ENCODE results near the gene KLK11.
"Not testable (repeated sequence)": the region's sequence is repeated elsewhere in the genome, so short reads cannot be mapped to it uniquely, and the experiment has no call there.

The KLK11 gene

DNA sequence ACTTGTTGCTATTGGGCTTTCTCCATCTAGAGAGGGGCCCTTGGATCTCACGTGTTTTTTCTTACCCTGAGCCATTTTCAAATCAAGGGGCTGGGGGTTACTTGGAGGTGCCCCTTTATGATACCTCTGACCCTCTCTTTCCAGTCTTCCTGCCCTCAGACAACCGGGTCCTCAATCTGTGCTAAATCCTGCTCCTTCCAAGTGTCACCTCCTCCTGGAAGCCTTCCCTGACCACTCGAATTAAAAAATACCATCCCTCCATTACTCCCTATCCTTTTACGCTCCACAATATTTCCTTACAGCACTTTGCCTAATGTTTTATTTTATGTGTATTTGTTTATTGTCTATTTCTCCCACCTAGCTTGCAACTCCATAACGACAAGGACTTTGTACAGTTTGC, 28.4 kb downstream of the KLK11 start:
- DNase-seq (ENCODE audit: extremely low spot score), result no peak
- TF ChIP-seq, protein P1, sequence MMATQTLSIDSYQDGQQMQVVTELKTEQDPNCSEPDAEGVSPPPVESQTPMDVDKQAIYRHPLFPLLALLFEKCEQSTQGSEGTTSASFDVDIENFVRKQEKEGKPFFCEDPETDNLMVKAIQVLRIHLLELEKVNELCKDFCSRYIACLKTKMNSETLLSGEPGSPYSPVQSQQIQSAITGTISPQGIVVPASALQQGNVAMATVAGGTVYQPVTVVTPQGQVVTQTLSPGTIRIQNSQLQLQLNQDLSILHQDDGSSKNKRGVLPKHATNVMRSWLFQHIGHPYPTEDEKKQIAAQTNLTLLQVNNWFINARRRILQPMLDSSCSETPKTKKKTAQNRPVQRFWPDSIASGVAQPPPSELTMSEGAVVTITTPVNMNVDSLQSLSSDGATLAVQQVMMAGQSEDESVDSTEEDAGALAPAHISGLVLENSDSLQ (IDR thresholded peaks at IDR 0.05), result no peak
- CTCF ChIA-PET, result no interaction called here
- POLR2A ChIA-PET, result no interaction called here

DNA sequence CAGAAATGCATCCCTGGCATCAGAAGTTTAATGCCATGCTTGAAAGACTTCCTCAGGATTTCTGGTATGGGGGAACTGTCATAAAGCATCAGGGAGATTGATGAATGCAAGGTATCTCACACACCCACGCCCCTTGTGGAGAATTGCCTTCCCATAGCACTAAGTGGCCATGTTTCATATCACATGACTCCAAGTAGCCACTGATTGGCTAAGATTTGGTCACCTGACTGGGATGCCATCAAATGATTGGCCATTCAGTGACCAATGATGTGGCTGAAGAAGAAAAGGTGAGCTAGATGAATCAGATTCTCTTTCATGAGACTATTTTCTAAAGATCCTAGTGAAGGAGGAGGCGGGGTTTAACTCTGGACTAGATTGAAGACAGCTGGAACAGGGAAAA, 32.3 kb downstream of the KLK11 start:
- ChIA-PET POLR2A (no interaction called here), CTCF (no interaction called here)
- TF ChIP-seq HDGF (IDR thresholded peaks at IDR 0.05; ENCODE audit: borderline replicate concordance) (no peak), LEF1 (IDR thresholded peaks at IDR 0.05; ENCODE audit: borderline replicate concordance) (no peak), BHLHE40 (IDR thresholded peaks at IDR 0.05; ENCODE audit: borderline replicate concordance) (no peak), L3MBTL2 (conservative IDR thresholded peaks at IDR 0.05) (peak; percentile 64), ZNF384 (IDR thresholded peaks at IDR 0.05) (no peak), NFRKB (IDR thresholded peaks at IDR 0.05) (no peak), FOXM1 (IDR thresholded peaks at IDR 0.05; ENCODE audit: borderline replicate concordance) (no peak), FOXK2 (IDR thresholded peaks at IDR 0.05) (no peak)
- TF ChIP-seq, protein P1 (IDR thresholded peaks at IDR 0.05), result no peak
- DNase-seq (ENCODE audit: extremely low spot score), result peak; percentile 39

DNA sequence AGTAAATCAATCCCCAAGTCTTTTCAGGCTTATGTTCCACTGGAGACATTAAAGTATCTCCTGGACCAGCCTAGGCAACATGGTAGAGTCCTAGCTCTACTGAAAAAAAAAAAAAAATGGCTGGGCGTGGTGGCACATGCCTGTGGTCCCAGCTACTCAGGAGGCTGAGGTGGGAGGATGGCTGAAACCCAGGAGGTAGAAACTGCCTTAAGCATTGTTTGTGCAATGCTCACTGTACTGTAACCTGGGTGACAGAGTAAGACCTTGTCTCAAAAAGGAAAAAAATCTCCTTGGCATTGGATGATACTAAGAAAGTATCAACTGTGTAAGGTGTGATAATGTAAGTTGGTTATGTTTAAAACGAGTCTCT, 33.8 kb downstream of the KLK11 start:
- CTCF ChIA-PET, result no interaction called here
- DNase-seq (ENCODE audit: extremely low spot score), result no peak
- POLR2A ChIA-PET, result no interaction called here
- TF ChIP-seq CTBP1 (IDR thresholded peaks at IDR 0.05; ENCODE audit: borderline replicate concordance), result no peak
- TF ChIP-seq LEF1 (IDR thresholded peaks at IDR 0.05; ENCODE audit: borderline replicate concordance), result no peak
- TF ChIP-seq, protein P1 (IDR thresholded peaks at IDR 0.05), result no peak
- TF ChIP-seq SP1 (IDR thresholded peaks at IDR 0.05), result no peak

DNA sequence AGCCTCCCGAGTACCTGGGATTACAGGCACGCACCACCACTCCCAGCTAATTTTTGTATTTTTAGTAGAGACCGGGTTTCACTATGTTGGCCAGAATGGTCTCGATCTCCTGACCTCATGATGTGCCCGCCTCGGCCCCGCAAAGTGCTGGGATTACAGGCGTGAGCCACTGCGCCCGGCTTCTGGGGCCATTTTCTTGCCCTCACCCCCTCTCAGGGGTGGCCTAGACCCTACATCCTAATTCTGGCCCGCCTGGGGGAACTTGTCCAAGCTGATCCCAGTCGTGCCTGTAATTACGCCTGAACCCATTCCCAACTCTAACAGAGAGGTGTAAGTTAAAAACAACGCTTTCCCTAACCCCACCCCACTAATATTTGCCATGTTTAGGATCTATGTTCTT, 42.0 kb downstream of the KLK11 start:
- CTCF ChIA-PET; POLR2A ChIA-PET; DNase-seq (ENCODE audit: extremely low spot score): not testable (repeated sequence)

DNA sequence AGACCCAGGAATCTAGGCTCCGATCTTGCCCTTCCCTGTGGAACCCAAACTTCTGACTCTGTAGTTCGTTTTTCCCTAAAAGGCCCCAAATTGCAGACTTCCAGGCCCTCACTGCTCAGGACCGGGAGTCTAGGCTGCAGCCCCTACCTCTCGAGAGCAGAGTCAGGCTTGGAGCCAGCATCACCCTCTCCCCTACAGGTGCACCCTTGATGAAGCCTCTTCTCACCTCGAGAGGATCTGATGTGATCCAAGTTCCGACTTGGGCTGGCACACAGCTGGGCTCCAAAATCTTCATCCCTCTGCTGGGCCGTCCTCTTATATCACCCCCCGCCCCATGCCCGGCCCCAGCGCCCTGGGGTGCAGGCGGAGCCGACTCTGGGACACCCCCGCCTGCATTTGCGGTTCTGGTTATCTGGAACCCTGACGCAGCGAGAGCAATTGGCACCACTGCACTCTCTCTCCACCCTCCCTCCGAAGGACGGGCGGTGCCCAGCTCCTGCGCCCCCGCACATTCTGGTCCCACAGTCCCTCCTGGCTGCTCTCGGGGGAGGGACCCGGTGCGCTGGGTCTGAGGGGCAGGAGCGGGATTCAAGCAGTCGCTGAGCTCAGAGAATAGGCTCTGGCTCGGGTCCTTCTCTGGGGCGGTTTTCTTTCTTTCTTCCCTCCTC, 42.7 kb downstream of the KLK11 start, which contains the start of gene KLK7:
TSS of gene KLK7 (minus strand) at position 293 of the 668 bp plus-strand sequence. CDS start 1,518 bp downstream, outside the sequence.
- TF ChIP-seq FOXM1 (IDR thresholded peaks at IDR 0.05; ENCODE audit: borderline replicate concordance) (no peak), LEF1 (IDR thresholded peaks at IDR 0.05; ENCODE audit: borderline replicate concordance) (no peak), FOXA1 (IDR thresholded peaks at IDR 0.05) (no peak), SP1 (IDR thresholded peaks at IDR 0.05) (no peak), ARNT (IDR thresholded peaks at IDR 0.05) (no peak), SUZ12 (IDR thresholded peaks at IDR 0.05) (no peak)
- ChIA-PET CTCF (no interaction called here), POLR2A (no interaction called here)
- no peak for DNase-seq (ENCODE audit: extremely low spot score)

DNA sequence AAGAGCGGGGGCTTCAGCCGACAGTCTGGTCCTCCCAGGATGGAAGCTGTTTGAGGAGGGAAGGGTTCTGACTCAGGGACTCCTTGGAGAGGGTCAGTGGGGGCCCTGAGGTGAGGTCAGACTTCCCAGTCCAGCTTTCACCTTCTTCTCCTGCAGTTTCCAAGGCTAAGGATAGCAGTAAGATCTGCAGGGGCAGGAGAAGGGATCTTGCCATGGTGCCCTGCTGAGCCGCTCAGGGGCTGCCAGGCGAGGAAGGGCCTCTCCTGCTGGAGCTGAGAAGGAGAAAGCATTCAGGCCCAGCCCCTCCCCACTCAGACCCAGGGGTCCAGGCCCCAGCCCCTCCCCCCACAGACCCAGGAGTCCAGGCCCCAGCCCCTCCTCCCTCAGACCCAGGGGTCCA, 44.2 kb downstream of the KLK11 start:
- ChIA-PET POLR2A (no interaction called here), CTCF (interaction anchor here (1.5 kb wide), 1 partner anchor 39 kb away, joined by 3 read pairs; no protein-coding TSS in a partner anchor)
- no peak for DNase-seq (ENCODE audit: extremely low spot score)
- TF ChIP-seq TARDBP (IDR thresholded peaks at IDR 0.05), result no peak
- no peak for TF ChIP-seq FOXA1 (IDR thresholded peaks at IDR 0.05)
- no peak for TF ChIP-seq ARNT (IDR thresholded peaks at IDR 0.05)
- no peak for TF ChIP-seq LEF1 (IDR thresholded peaks at IDR 0.05; ENCODE audit: borderline replicate concordance)
- no peak for TF ChIP-seq CTBP1 (IDR thresholded peaks at IDR 0.05; ENCODE audit: borderline replicate concordance)
- TF ChIP-seq, protein P1 (IDR thresholded peaks at IDR 0.05), result no peak
- TF ChIP-seq SP1 (IDR thresholded peaks at IDR 0.05), result no peak
- TF ChIP-seq NFRKB (IDR thresholded peaks at IDR 0.05), result no peak
- no peak for TF ChIP-seq BHLHE40 (IDR thresholded peaks at IDR 0.05; ENCODE audit: borderline replicate concordance)

DNA sequence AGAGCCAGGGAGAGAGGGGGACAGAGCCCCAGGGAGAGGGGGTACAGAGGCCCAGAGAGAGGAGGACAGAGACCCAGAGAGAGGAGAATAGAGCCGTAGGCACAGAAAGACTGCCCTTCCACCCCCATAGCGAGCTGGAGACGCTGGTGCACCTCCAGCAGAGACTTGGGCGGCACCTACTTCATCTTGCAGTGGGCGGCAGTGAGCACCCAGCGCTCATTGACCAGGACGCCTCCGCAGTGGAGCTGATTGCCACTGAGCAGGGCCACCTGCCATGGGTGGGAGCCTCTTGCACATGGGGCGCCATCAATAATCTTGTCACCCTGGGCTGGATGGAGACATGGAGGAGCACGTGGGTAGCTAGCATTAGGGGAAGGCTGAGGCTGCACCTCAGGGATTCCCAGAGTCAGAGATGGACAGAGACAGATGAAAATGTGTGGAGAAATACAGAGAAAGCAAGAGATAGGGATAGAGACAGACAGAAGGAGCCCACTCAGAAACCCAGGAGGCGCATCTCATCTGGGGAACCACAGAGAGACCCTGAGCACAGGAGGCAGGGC, 44.7 kb downstream of the KLK11 start:
- DNase-seq (ENCODE audit: extremely low spot score), result no peak
- TF ChIP-seq LEF1 (IDR thresholded peaks at IDR 0.05; ENCODE audit: borderline replicate concordance), result no peak
- no peak for TF ChIP-seq ELF4 (IDR thresholded peaks at IDR 0.05)
- no peak for TF ChIP-seq SUZ12 (IDR thresholded peaks at IDR 0.05)
- no peak for TF ChIP-seq HDGF (IDR thresholded peaks at IDR 0.05; ENCODE audit: borderline replicate concordance)
- TF ChIP-seq FOXM1 (IDR thresholded peaks at IDR 0.05; ENCODE audit: borderline replicate concordance), result no peak
- TF ChIP-seq FOXK2 (IDR thresholded peaks at IDR 0.05), result no peak
- TF ChIP-seq ARNT (IDR thresholded peaks at IDR 0.05), result no peak
- TF ChIP-seq SP1 (IDR thresholded peaks at IDR 0.05), result no peak
- TF ChIP-seq TARDBP (IDR thresholded peaks at IDR 0.05), result no peak
- TF ChIP-seq CTBP1 (IDR thresholded peaks at IDR 0.05; ENCODE audit: borderline replicate concordance), result no peak
- ChIA-PET CTCF (interaction anchor here (1.5 kb wide), 1 partner anchor 39 kb away, joined by 3 read pairs; no protein-coding TSS in a partner anchor), POLR2A (no interaction called here)
